Epidermal melanocyte (primary cell): Measurements from ENCODE around the gene SSNA1.

Experiments used
- DNase-seq: peaks from one replicate; pipeline ENCODE4 v3.0.0; 2011; ENCODE audit warnings: low spot score; ENCODE audit not compliant: insufficient read length

The SSNA1 gene

DNA sequence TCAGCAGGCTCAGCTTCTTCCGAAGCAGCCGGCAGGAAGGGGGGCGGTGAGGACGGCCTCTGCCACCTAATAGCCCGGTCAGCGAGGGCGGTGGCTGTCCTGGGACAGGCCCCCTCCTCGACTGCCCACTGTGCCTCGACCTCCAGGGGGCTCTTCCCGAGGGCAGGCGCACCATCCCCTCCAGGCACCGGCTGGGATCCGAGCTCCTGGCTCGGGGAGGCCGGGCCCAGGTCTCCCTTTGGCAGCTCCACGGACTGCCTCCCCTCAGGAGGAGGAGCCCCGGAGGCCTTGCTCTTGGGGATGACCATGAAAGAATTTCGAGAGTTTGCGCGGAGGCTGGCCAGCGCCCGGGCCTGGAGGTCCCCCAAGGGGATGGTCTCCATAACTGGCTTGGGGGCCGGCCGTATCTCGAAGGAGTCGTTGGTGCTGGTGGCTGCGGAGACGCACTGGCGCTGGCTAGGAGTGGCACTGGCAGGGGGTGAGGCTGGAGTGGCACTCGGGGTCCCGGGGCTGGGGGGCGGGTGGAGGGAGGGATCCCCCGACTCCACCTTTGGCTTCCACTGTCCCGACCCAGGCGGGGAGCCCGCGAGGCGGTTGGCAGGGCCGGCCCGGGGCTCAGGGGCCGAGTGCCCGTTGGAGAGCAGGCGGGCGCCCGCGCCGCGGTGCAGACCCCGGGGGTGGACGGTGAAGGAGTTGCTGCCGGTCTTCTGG, 11.1 kb downstream of the SSNA1 start:
- DNase-seq, result no peak

DNA sequence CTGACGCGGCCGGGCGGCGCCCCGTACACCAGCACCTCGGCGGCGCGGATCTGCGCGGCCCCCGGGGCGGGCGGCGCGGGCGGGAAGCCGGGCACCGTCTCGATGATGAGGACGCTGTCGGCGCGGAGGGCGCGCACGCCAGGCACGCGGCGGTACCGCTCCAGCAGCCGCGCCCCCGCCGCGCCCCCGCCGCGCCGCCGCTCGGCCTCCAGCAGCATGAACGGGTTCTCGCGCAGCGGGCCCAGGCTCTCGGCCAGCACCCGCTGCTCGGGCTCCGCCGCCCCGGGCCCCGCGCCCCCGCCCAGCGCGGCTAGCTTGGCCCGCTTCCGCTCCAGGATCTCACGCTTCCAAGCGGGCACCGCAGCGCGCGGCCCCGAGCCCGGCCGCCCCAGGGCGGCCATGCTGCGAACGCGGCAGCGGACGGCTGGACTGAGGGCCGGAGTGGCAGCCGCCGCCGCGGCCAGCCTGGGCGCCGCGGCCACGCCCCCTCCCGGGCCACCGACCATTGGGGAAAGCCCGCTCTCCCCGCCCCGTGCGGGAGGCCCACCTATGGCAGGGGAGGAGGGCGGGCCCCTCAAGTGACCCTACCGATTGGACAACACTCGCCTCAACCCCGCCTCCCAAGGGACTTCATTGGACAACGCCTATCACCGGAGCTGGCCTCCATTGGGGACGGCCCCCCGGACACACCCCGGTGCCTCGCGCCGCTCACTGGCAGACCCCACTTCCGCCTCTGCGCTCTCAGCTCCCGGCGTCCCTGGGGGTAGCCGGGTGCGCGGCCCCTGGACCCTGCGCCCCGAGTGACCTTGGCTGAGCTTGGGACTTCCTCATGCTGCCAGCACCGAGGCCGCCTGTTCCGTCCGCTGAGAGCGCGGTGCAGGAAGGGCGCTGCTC, 12.1 kb downstream of the SSNA1 start, which contains the start of gene TPRN:
TSS of gene TPRN (minus strand) at position 431 of the 894 bp plus-strand sequence. CDS start at position 401, 30 bp downstream.
- DNase-seq, result peak; percentile 100

GRCh38 chr9:137201205-137201868, 12.9 kb downstream of the SSNA1 start:
- no peak for DNase-seq

DNA sequence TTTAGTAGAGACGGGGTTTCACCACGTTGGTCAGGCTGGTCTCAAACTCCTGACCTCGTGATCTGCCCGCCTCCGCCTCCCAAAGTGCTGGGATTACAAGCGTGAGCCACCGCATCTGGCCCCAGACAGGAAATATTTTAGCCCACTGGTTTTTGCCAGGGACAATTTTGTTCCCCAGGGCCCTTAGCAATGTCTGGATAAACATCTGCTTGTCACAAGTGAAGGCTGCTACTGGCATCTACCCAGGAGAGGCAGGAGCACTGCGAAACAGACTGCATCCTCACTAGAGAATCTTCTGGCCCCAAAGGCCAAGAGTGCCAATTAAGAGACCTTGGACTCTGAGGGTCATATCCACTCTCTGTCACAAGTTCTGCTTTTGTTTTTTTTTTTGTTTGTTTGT, 14.5 kb downstream of the SSNA1 start:
- no peak for DNase-seq

- no peak for DNase-seq
These were observed 16.3 kb downstream of the SSNA1 start for GRCh38 chr9:137204731-137205125.

GRCh38 chr9:137205126-137206069, 16.9 kb downstream of the SSNA1 start, which contains the start of the genes NDOR1 and TMEM203:
TSS of gene NDOR1 (plus strand) at chr9:137205700. CDS start at chr9:137205778, 78 bp downstream.
TSS of gene TMEM203 (minus strand) at chr9:137205648. CDS start at chr9:137205414, 234 bp downstream.
- peak; percentile 100 for DNase-seq

DNA sequence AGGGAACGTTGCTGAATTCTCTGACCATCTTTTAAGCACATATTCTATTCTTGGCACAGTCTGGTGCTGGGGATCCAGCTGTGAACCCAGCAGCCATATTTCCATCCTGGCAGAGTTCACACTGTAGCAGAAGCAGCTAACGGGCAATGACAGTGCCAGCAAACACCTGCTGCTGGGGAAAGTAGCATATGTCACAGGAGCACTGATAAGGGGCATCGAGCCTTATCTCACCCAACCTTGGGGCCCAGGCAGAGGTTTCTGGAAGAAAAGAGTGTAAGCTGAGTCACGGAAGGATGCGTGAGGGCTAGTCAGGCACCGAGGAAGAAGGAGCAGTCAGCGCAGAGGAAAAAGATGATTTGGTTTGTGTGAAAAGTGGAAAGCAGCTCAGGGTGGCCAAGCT, 18.1 kb downstream of the SSNA1 start:
- peak; percentile 13 for DNase-seq

- DNase-seq, result no peak
These were observed 23.1 kb downstream of the SSNA1 start for GRCh38 chr9:137211532-137211931.

DNA sequence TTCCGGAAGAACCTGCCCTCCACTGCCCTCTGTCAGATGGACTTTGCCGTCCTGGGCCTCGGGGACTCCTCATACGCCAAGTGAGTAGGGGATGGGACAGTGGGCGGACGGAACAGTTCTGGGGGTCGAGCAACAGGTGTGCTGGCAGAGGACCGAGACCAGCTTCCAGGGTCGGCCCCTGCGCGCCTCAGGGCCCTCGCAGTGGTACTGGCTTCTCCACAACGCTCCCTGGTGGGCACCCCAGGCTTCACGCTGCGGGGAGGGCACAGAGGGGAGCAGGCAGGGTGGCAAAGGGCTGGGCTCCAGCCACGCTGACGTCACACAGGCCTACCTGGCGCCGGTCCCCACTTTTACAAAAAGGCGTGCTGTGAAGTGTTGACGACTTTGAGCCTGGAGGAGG, 24.0 kb downstream of the SSNA1 start:
- no peak for DNase-seq

DNA sequence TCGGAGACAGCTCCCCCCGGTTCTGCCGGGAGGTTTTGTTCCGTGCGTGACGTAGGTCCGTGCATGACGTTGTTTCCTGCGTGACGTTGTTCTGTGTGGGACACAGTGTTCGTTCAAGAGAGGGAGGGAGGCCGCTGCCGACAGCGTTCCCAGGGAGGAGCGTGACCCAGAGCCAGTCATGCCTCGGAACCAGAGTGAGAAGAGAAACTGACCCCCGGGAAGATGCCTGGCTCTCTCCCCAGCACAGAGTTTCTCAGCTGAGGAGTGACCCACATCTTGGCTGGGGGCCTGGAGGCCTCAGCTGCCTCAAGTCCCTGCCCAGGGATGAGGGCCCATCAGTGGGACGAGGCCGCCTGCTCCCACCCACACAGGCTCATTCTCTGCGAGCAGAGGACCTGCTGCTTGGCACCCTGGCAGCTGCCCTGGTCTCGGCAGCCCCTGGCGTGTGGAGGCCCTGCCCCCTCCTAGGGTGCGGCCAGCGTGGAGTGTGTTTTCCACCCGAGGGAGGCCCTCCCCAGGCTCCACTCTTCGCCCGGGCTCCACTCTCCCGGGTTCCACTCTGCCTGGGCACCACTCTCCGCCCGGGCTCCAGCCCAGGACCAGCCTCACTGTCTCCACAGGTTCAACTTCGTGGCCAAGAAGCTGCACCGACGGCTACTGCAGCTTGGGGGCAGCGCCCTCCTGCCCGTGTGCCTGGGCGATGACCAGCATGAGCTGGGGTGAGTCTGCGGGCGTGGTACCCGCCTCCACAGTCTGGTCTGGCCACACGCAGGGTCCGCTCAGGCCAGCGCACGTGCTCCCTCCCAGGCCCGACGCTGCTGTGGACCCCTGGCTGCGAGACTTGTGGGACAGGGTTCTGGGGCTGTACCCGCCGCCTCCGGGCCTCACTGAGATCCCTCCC, 24.9 kb downstream of the SSNA1 start:
- DNase-seq, result no peak

- no peak for DNase-seq
These were observed 26.1 kb downstream of the SSNA1 start for GRCh38 chr9:137214620-137215019.

DNA sequence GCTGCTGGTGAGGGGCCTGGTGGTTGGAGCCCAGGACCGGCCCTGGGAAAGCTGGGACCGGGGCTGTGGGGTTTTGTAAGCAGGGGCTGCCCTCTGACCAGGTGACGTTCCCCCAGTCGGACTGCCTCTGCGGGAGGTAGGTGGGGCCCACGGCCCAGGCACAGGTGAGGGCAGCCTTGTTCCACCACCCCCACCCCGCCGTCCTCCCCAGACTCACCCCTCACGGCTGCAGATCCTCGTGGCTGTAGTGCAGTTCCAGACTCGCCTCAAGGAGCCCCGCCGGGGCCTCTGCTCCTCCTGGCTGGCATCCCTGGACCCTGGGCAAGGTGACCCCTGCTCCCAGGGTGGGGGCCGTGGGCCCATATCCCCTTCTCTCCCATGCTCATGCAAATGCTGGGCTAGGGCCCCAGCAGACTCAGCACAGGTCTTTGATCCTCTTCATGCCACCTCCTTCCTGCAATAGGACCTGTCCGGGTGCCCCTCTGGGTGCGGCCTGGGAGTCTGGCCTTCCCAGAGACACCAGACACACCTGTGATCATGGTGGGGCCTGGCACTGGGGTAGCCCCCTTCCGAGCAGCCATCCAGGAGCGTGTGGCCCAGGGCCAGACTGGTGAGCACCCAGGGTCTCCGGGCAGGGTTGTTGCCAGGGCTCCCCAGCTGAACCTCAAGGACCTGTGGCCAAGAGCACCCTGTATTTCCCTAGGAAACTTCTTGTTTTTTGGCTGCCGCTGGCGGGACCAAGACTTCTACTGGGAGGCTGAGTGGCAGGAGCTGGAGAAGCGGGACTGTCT, 26.9 kb downstream of the SSNA1 start:
- no peak for DNase-seq

GRCh38 chr9:137216188-137216965, 27.9 kb downstream of the SSNA1 start:
- no peak for DNase-seq

DNA sequence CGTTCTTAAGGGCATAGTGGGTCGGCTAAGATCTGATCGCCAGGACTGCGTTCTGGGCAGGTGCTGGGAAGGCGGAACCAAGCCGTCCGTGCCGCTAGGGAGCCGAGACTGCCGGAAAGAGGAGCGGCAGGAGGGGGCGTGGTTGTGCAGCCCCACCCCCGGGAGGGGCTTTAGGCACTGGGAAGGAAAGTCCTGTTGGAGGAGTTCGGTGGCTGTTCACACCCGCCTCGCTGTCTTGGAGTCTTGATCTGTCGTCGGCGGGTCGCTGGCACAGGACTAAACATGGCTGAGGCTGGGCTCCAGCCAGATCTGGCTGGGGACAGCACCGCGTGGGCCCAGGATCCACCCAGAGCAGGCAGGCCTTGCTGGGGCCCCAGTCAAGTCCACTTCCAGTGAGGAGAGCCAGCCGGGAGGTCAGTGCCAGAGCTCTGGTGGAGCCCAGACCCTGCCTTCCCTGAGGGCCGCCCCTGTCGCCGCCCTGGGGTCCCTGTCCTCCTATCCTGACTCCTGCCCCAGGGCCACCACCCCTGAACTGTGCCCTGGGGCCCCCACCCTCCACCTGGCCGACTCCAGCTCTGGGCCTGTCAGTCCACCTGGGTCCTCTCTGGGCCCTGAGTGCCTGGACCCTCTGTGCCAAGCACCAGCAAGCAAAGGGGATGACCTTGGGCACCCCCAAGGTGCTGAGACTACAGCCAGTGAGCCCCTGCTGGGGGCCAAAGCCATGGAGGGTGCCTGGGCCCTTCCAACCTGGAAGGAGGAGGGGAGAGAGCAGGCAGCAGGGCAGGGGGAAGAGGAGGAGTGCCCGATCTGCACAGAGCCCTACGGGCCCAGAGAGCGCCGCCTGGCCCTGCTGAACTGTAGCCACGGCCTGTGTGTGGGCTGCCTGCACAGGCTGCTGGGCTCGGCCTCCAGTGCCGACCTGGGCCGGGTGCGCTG, 29.1 kb downstream of the SSNA1 start:
- DNase-seq, result peak; percentile 61

DNA sequence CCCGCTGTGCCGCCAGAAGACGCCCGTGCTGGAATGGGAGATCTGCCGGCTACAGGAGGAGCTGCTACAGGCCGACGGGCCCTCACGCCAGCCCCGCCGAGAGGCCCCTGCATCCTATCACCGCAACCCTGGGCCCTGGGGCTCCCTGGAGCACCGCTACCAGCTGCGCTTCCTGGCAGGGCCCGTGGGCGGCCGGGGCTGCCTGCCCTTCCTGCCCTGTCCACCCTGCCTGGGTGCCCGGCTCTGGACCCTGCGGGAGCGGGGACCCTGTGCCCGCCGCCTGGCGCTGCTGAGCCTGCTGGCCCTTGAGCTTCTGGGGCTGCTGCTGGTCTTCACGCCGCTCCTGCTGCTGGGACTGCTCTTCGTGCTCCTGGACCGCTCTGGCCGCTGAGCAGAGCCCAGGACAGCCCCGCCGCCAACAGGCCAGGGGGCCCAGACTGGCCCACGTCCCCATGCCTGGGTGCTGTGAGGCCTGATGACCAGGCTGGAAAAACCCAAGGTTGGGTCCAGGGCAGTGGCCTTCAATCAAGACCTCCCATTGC, 29.8 kb downstream of the SSNA1 start:
- DNase-seq, result no peak

GRCh38 chr9:137218754-137219271, 30.3 kb downstream of the SSNA1 start:
- no peak for DNase-seq
